Activated B cell treated with CpG ODN at 0.5 μM for 24 hours (primary cell): ENCODE measurements around the gene LSAMP. TPM values are rescaled to one million over a fixed set of nuclear protein-coding genes. Genes with fewer than 3 reads are reported as not detected.

ENCODE experiments used
- ATAC-seq: fragments of 200-7000 bp; cut with Tn5 transposase; one replicate; pipeline ENCODE4 v1.10.0; 2021; ENCODE audit warnings: low read depth, mild to moderate bottlenecking, moderate library complexity
- CTCF ChIA-PET: fragments of 350-600 bp; sonication (Branson Sonifier 250); formaldehyde crosslinking; loops from one replicate; lab custom pipeline; 2021; ENCODE audit warnings: antibody characterized with exemption; lab: Charles Lee
- POLR2A ChIA-PET: fragments of 350-600 bp; sonication (Branson Sonifier 250); formaldehyde crosslinking; loops from one replicate; lab custom pipeline; 2021; ENCODE audit warnings: antibody characterized with exemption; lab: Charles Lee
- DNase-seq: peaks from one replicate; pipeline ENCODE4 v3.0.0; 2022
- H3K27ac Mint-ChIP-seq: one replicate; pipeline ENCODE4 v1.8.0; 2020; ENCODE audit warnings: mixed read lengths
- H3K27me3 Mint-ChIP-seq: one replicate; pipeline ENCODE4 v1.8.0; 2021; ENCODE audit warnings: mixed read lengths
- H3K36me3 Mint-ChIP-seq: one replicate; pipeline ENCODE4 v1.8.0; 2021; ENCODE audit warnings: low read depth, mixed read lengths
- H3K4me1 Mint-ChIP-seq: one replicate; pipeline ENCODE4 v1.8.0; 2021; ENCODE audit warnings: mixed read lengths
- H3K4me3 Mint-ChIP-seq: one replicate; pipeline ENCODE4 v1.8.0; 2020; ENCODE audit warnings: mild to moderate bottlenecking, mixed read lengths
- H3K9me3 Mint-ChIP-seq: one replicate; pipeline ENCODE4 v1.8.0; 2020; ENCODE audit warnings: mixed read lengths
- CTCF ChIP-seq: fragments of 200-600 bp; IDR thresholded peaks from one replicate; pipeline ENCODE4 v1.8.0; 2022; ENCODE audit warnings: antibody characterized with exemption, mild to moderate bottlenecking
- intact Hi-C: fragments of 100-400 bp; cut with micrococcal nuclease; formaldehyde crosslinking; loops from one replicate; pipeline ENCODE4 v1.15.1; 2024
- total RNA-seq: library from RNA; stranded (reverse); gene quantifications from 2 replicates; pipeline ENCODE4 v1.2.3, GENCODE V29; 2022

LSAMP gene
- total RNA-seq, 1 donor from 2014 or later = 0.16 TPM

GRCh38 chr3:115885621-115886020 lies 559.7 kb downstream of the LSAMP start:
- POLR2A ChIA-PET = no interaction called here
- no peak overlapping the region for H3K27ac Mint-ChIP-seq

GRCh38 chr3:115877615-115877899 lies 567.7 kb downstream of the LSAMP start:
- POLR2A ChIA-PET = no interaction called here
- no peak for TF ChIP-seq CTCF
- DNase-seq = no peak
- H3K36me3 Mint-ChIP-seq = no peaks in the 10 kb centered on the region
- CTCF ChIA-PET = no interaction called here
- no peak for ATAC-seq
- H3K27me3 Mint-ChIP-seq = peaks cover 4% of the 10 kb centered on the region
- intact Hi-C loops = no loop called here
- no peaks in the 10 kb centered on the region for H3K9me3 Mint-ChIP-seq
- no peaks in the 10 kb centered on the region for H3K4me1 Mint-ChIP-seq
- H3K27ac Mint-ChIP-seq = no peak overlapping the region
- no peak overlapping the region for H3K4me3 Mint-ChIP-seq

More at GRCh38 chr3:115885621-115886020, 559.7 kb downstream of the LSAMP start:
- no peak for TF ChIP-seq CTCF
- intact Hi-C loops = no loop called here
- no peaks in the 10 kb centered on the region for H3K4me1 Mint-ChIP-seq
- H3K27me3 Mint-ChIP-seq = peaks cover 4% of the 10 kb centered on the region
- DNase-seq (no peak), ATAC-seq (no peak)
- no peak overlapping the region for H3K4me3 Mint-ChIP-seq
- H3K9me3 Mint-ChIP-seq = no peaks in the 10 kb centered on the region
- CTCF ChIA-PET = no interaction called here
- H3K36me3 Mint-ChIP-seq = no peaks in the 10 kb centered on the region

- no peak overlapping the region for H3K27ac Mint-ChIP-seq
- intact Hi-C loops = no loop called here
- peaks cover 3% of the 10 kb centered on the region for H3K27me3 Mint-ChIP-seq
- H3K4me1 Mint-ChIP-seq = no peaks in the 10 kb centered on the region
- ChIA-PET CTCF (no interaction called here), POLR2A (no interaction called here)
- ATAC-seq (no peak), DNase-seq (no peak)
- TF ChIP-seq CTCF = no peak
- no peaks in the 10 kb centered on the region for H3K9me3 Mint-ChIP-seq
- no peak overlapping the region for H3K4me3 Mint-ChIP-seq
- no peaks in the 10 kb centered on the region for H3K36me3 Mint-ChIP-seq
These were observed 568.2 kb downstream of the LSAMP start for GRCh38 chr3:115876876-115877614.

- Mint-ChIP-seq H3K4me1 (no peaks in the 10 kb centered on the region), H3K36me3 (no peaks in the 10 kb centered on the region), H3K9me3 (no peaks in the 10 kb centered on the region), H3K4me3 (no peak overlapping the region), H3K27ac (no peak overlapping the region), H3K27me3 (peaks cover 3% of the 10 kb centered on the region)
- POLR2A ChIA-PET = no interaction called here
- DNase-seq = no peak
- no peak for TF ChIP-seq CTCF
- ATAC-seq = no peak
- CTCF ChIA-PET = no interaction called here
- intact Hi-C loops = no loop called here
These were observed 569.8 kb downstream of the LSAMP start for GRCh38 chr3:115875460-115875859.

GRCh38 chr3:115871735-115872134 lies 573.6 kb downstream of the LSAMP start:
- Mint-ChIP-seq H3K4me3 (no peak overlapping the region), H3K4me1 (no peaks in the 10 kb centered on the region), H3K36me3 (no peaks in the 10 kb centered on the region), H3K27me3 (peaks cover 6% of the 10 kb centered on the region), H3K27ac (no peak overlapping the region), H3K9me3 (no peaks in the 10 kb centered on the region)
- no peak for TF ChIP-seq CTCF
- DNase-seq = no peak
- no peak for ATAC-seq
- intact Hi-C loops = no loop called here
- POLR2A ChIA-PET = no interaction called here
- CTCF ChIA-PET = no interaction called here
